ENCODE measurements around the gene PPP1R18. TPM values are rescaled to one million over a fixed set of nuclear protein-coding genes. Genes with fewer than 3 reads are reported as not detected.
A peak's percentile ranks its signal among the peaks of the same experiment; 100 is the strongest.
"Not testable (repeated sequence)": the region's sequence is repeated elsewhere in the genome, so short reads cannot be mapped to it uniquely, and the experiment has no call there.

PPP1R18 gene
- polyA plus RNA-seq, 4 donors, result 32.3 to 40.7 (median 37.6) TPM

GRCh38 chr6:30720738-30721197 lies 34.3 kb upstream of the PPP1R18 start:
- DNase-seq (ENCODE audit: low read depth in 4 of 4, low spot score in 2 of 4), result peak in 1 of 4 donors; percentile 25

GRCh38 chr6:30719791-30720737 lies 33.6 kb upstream of the PPP1R18 start, which contains the start of gene TUBB:
Gene TUBB (plus strand): TSS chr6:30720352. CDS start chr6:30720507, 155 bp downstream.
- DNase-seq (ENCODE audit: low read depth in 4 of 4, low spot score in 2 of 4), result peak; percentile 95 to 97 (median 96)

GRCh38 chr6:30719356-30719755 lies 32.9 kb upstream of the PPP1R18 start:
- DNase-seq (ENCODE audit: low read depth in 4 of 4, low spot score in 2 of 4), result no peak

- not testable (repeated sequence) for DNase-seq (ENCODE audit: low read depth in 4 of 4, low spot score in 2 of 4)
Observed at GRCh38 chr6:30717845-30718720, 31.6 kb upstream of the PPP1R18 start.

GRCh38 chr6:30717129-30717844 lies 30.8 kb upstream of the PPP1R18 start, which contains the start of gene MDC1:
Gene MDC1 (minus strand): TSS chr6:30717281. CDS start chr6:30715175, 2,106 bp downstream.
- DNase-seq (ENCODE audit: low read depth in 4 of 4, low spot score in 2 of 4), result peak; percentile 97 to 99 (median 98)

- peak in 1 of 4 donors; percentile 50 for DNase-seq (ENCODE audit: low read depth in 4 of 4, low spot score in 2 of 4)
Observed at GRCh38 chr6:30716879-30717128, 30.4 kb upstream of the PPP1R18 start.

GRCh38 chr6:30714263-30714662 lies 27.8 kb upstream of the PPP1R18 start:
- DNase-seq (ENCODE audit: low read depth in 4 of 4, low spot score in 2 of 4), result no peak

- no peak for DNase-seq (ENCODE audit: low read depth in 4 of 4, low spot score in 2 of 4)
Observed at GRCh38 chr6:30712441-30712945, 26.0 kb upstream of the PPP1R18 start.

- DNase-seq (ENCODE audit: low read depth in 4 of 4, low spot score in 2 of 4), result no peak
Observed at GRCh38 chr6:30711758-30712380, 25.4 kb upstream of the PPP1R18 start.

GRCh38 chr6:30709101-30709868 lies 22.8 kb upstream of the PPP1R18 start:
- DNase-seq (ENCODE audit: low read depth in 4 of 4, low spot score in 2 of 4), result no peak

GRCh38 chr6:30707281-30707850 lies 20.9 kb upstream of the PPP1R18 start:
- no peak for DNase-seq (ENCODE audit: low read depth in 4 of 4, low spot score in 2 of 4)

GRCh38 chr6:30705620-30706019 lies 19.2 kb upstream of the PPP1R18 start:
- DNase-seq (ENCODE audit: low read depth in 4 of 4, low spot score in 2 of 4), result no peak

GRCh38 chr6:30703821-30704220 lies 17.4 kb upstream of the PPP1R18 start:
- no peak for DNase-seq (ENCODE audit: low read depth in 4 of 4, low spot score in 2 of 4)

GRCh38 chr6:30703011-30703410 lies 16.6 kb upstream of the PPP1R18 start:
- DNase-seq (ENCODE audit: low read depth in 4 of 4, low spot score in 2 of 4), result no peak

- no peak for DNase-seq (ENCODE audit: low read depth in 4 of 4, low spot score in 2 of 4)
Observed at GRCh38 chr6:30700340-30700739, 13.9 kb upstream of the PPP1R18 start.

GRCh38 chr6:30696432-30696831 lies 10.0 kb upstream of the PPP1R18 start:
- DNase-seq (ENCODE audit: low read depth in 4 of 4, low spot score in 2 of 4), result no peak

GRCh38 chr6:30691208-30691847 lies 4.9 kb upstream of the PPP1R18 start:
- no peak for DNase-seq (ENCODE audit: low read depth in 4 of 4, low spot score in 2 of 4)

Data from left renal cortex interstitium (tissue), 4 donors.